Stimulated activated CD4-positive, alpha-beta T cell treated with anti-CD3 and anti-CD28 coated beads, Interleukin-12 subunit alpha, Interleukin-12 subunit beta, amount 100 ng/mL, for 48 hours (primary cell): ENCODE measurements around the gene PLXNA1.
A peak's percentile ranks its signal among the peaks of the same experiment; 100 is the strongest.

Experiments used
- DNase-seq, 3 donors: peaks; one replicate each; pipeline ENCODE4 v3.0.0-alpha.2; 2020; ENCODE audit warnings: low read depth in 2 of 3, low spot score in 1 of 3

Gene PLXNA1

GRCh38 chr3:126967386-126967785 lies 15.5 kb upstream of the PLXNA1 start:
- DNase-seq, result no peak

- no peak for DNase-seq
These were observed 14.2 kb upstream of the PLXNA1 start for GRCh38 chr3:126968391-126969390.

DNA sequence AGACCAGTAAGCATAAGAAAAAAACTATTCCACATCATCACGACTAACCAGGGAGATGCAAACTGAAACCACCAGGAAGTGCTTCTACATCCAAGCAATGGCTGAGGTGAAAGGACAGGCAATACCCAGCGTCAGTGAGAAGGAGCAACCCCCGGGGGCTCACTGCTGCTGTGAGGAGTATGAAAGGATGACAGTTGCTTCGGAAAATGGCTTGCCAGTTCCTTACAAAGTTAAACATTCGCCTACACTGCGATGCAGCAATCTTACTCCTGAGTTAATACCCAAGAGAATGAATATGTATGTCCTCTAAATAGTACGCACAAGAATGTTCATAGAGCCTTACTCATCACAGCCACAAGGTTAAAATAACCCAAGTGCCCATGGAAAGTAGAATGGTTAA lies 13.3 kb upstream of the PLXNA1 start:
- no peak for DNase-seq

DNA sequence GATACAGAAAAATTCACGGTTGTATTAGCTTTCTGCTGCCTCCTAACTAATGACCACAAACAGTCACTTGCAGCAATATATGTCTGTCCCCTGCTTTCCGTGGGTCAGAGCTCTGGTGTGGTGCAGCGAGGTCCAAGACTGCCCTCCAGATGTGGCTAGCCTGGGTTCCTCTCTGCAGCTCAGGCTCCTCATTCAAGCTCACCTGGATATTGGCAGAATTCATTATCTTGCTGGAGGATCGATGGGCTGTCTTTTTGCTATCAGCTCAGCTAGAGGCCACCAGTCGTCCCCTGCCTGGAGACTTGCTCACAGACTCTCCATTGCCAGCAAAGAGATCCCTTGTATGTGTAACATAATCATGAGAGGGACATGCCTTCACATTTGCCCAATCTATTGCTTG lies 12.8 kb upstream of the PLXNA1 start:
- no peak for DNase-seq

GRCh38 chr3:126970921-126971320 lies 12.0 kb upstream of the PLXNA1 start:
- no peak for DNase-seq

- no peak for DNase-seq
These were observed 11.0 kb upstream of the PLXNA1 start for GRCh38 chr3:126971891-126972351.

DNA sequence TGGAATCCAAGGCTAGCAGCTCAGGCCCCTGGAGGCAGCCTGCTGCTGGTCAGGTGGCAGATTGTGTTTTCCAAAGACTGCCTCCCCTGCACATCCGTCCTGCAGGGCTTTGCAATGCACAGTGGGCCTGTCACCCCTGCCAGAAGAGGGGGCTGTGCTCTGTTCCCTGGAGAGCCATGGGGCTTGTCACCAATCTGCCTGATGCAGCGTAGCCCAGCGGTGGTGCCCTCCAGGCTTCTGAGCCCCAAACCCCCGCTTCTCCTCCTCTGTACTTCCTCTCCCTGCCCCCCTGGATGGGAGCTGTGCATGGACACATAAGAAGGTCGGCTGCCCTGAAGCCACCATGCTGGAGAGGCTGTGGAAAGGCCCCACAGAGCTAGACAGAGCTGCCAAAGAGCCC lies 10.0 kb upstream of the PLXNA1 start:
- no peak for DNase-seq

GRCh38 chr3:126973814-126974213 lies 9.1 kb upstream of the PLXNA1 start:
- DNase-seq, result no peak

DNA sequence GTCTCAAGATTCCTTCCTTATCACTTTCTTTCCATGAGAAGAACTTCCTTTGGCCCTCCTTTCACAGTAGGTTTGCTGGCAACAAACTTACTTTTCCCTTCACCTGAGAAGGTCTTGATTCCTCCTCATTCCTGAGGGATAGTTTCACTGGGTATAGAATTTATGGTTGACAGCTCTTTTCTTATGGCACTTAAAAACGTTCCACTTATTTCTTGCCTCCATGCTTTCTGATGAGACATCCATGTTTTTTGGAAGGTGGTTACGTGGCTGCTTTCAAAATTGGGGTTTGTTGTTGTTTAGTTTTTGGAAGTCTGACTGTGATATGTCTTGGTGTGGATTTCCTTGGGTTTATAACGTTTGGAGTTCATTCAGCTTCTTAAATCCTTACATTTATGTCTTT lies 8.2 kb upstream of the PLXNA1 start:
- no peak for DNase-seq

- no peak for DNase-seq
These were observed 6.0 kb upstream of the PLXNA1 start for GRCh38 chr3:126976906-126977305.

DNA sequence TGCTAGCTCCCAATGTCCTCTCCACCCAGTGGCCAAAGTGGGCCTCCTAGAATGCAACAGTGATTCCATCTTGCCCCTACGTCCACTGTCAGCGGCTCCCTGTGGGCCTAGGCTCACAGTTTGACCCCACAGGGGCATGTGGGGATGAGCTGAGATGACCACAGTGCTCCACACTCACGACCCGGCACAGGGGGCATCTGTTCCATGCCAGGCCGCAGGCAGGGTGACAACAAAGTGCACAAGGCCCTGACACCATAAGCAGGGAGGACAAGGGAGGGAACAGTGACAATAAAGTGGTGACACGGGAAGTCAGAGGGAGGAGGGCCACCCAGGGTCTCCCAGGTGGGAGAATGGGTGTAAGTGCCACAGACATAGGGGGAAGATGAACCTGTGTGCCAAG lies 5.1 kb upstream of the PLXNA1 start:
- DNase-seq, result no peak

GRCh38 chr3:126978291-126978690 lies 4.6 kb upstream of the PLXNA1 start:
- DNase-seq, result no peak

DNA sequence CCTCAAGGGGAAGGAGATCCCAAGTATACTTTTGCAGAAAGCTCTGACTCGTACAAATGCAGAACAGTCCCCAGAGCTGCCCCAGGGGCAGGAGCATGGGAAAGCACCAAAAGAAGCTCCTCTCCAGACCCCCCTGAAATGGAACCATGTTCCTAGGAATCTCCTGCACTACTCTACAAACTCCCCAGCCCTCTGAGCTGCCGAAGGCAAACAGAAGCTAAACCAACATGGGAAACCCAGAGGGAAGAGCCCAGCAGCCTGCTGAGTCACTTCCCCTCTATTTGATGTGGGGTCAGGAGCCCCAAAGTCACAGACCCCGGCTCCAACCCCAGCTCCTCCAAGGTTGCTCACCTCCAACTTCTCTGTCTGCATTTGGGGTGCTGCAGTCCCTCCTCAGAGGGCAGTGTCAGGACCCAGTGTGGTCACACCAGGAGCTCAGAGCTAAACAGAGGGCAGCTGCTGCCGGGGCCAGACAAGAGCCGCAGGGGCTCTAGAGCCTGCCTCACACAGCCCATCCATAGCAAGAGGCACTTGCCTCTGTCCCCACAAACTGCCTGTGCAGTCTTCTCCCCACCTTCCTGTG lies 3.8 kb upstream of the PLXNA1 start:
- DNase-seq, result no peak

DNA sequence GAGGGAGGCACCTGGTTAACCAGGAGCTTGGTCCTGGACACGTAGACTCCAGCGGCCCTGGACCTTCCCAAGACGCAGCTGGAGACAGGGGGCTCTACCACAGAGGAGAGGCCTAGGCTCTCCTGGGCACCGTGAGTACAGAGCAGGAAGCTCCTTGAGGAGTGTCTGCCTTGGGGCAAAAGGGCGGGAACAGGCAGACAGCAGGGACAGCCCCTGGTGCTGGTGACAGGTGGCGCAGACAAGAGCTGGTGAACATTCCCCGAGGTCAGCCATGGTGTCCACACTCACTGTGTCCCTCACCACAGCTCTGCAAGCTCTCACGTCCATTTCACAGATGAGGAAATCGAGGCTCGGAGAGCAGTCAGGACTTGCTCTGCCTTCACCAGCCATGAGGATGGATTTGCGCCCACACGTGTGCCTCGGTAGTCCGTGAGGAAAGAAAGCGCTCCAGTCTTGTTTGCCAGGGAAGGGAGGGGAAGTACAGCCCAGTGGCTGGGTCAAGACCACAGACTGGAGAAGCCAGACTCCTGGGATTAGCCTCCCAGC lies 2.6 kb upstream of the PLXNA1 start:
- no peak for DNase-seq

DNA sequence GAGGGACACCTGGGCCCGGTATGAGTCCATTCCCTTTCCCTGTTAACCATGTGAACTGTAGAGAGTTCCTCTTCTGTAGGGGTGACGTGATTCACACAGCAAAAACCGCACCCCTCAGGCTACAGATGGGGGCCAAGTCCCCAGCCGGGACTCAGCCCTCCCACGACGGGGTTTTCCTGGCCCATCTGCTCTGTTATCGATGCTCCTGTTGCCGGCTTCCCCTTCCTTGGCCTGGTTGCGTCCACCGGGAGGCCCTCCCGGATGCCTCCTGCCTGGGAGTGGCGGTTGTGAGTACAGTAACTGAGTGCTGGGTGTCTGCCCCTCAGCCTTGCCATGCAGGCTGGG lies 817 bp upstream of the PLXNA1 start:
- peak; percentile 20 to 40 (median 25) for DNase-seq

DNA sequence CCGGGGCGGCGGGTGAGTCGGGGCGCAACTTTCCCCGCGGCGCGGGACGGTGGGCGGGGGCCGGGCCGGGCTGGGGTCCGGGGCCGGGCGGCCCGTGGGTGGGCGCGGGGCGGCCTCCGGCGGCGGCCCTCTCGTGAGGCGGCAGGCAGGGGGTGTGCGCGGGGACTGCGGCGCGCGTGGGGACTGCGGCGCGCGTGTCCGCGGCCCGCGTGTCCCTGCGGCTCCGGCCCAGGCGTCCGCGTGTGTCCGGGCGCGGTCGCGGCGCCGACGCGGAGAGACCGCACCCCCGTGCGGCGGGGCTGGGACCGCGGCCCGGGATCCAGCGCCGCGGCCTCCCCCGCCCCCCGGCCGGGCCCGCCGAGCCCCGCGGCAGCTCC lies 349 bp downstream of the PLXNA1 start:
- DNase-seq, result no peak

DNA sequence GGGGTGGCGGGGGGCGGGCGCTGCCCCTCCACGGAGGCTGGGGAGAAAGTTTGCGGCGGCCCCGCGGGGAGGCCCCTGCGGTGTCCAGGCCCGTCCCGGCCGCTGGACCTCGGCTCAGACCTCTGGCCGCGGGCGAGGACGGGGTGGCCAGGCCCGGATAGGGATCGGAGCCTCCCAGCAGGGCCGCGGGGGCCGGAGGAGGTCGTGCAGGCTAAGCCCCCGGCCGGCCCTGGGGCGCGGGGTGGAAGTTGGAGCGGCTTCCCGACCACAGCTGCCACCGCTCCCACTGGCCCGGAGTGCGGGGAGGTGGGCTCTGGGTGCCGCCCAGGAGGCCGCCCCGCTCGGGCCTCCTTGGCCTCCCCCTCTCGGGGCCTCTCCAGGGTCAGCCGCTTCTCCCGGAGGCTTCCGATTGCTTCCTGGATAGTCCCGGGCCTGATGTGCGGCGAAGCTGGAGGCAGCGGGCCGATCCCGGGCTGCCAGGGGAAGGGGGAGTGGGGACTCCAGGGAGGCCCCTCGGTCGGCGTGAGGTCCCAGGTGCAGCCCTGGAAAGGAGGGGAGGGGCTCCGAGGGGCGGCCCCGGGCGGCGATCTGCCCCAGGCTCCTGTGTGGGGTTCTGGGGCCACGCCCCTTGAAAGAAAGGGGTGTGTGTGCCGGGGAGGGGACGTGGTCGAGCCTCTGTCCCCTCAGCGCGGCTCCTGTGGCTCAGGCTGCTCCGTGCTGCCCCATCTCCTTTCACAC lies 907 bp downstream of the PLXNA1 start:
- DNase-seq, result peak in 2 of 3 donors; percentile 8 to 24

DNA sequence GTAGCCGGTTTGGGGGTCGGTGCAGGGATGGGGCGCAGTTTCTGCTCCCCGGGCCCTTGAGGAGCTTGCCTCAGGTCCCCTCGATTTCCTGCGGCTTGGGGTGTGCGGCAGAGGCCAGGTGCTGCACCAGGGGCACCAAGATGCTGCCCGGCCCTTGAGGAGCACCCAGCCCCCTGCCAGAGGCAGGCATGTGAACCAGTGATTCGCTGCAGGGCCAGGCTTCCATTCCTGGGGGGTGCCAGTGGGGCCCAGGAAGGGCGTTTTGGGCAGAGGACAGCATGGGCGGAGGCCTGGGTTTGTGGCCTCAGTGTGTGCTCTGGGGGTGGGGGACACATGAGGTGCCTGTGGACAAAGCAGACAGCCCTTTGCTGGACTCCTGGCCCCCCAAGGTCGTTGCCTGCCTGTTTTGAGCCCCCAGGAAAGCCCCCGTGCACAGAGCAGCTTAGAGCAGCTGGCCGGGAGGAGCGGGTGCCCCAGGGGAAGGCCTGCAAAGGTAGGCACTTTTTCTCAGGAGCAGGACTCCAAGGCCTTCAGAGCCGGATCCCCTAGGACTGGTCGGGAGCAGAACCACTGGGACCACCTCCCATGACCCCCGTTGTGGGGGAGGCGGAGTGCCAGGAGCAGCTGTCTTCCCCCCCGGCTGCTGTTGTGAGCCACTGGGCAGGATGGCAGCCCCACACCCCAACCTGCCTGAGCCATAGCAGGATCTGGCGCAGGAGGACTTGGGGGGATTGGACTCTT lies 1.6 kb downstream of the PLXNA1 start:
- DNase-seq, result no peak

- no peak for DNase-seq
These were observed 2.4 kb downstream of the PLXNA1 start for GRCh38 chr3:126985132-126985985.

- DNase-seq, result no peak
These were observed 3.1 kb downstream of the PLXNA1 start for GRCh38 chr3:126986001-126986400.
